Activated T-cell treated with anti-CD3 and anti-CD28 coated beads for 4 hours (primary cell): ENCODE measurements around the gene TEX261.
A peak's percentile ranks its signal among the peaks of the same experiment; 100 is the strongest.
"Not testable (repeated sequence)": the region's sequence is repeated elsewhere in the genome, so short reads cannot be mapped to it uniquely, and the experiment has no call there.

Experiments used
- DNase-seq: peaks from one replicate; pipeline ENCODE4 v3.0.0-alpha.2; 2020

TEX261 gene

GRCh38 chr2:70999931-71000330, 5.3 kb upstream of the TEX261 start:
- DNase-seq = not testable (repeated sequence)

GRCh38 chr2:70999362-70999761, 4.7 kb upstream of the TEX261 start:
- DNase-seq = no peak

GRCh38 chr2:70998885-70999284, 4.2 kb upstream of the TEX261 start:
- not testable (repeated sequence) for DNase-seq

GRCh38 chr2:70995426-70995729, 705 bp upstream of the TEX261 start:
- peak; percentile 38 for DNase-seq

- DNase-seq = no peak
These were observed 519 bp downstream of the TEX261 start for GRCh38 chr2:70994009-70994698.

- DNase-seq = no peak
These were observed 1.5 kb downstream of the TEX261 start for GRCh38 chr2:70992945-70993853.

- DNase-seq = no peak
These were observed 2.9 kb downstream of the TEX261 start for GRCh38 chr2:70991742-70992141.

- DNase-seq = no peak
These were observed 3.5 kb downstream of the TEX261 start for GRCh38 chr2:70991142-70991541.

- no peak for DNase-seq
These were observed 4.5 kb downstream of the TEX261 start for GRCh38 chr2:70990216-70990615.

- DNase-seq = no peak
These were observed 5.7 kb downstream of the TEX261 start for GRCh38 chr2:70988726-70989648.

GRCh38 chr2:70988151-70988550, 6.5 kb downstream of the TEX261 start:
- DNase-seq = no peak

- DNase-seq = no peak
These were observed 7.3 kb downstream of the TEX261 start for GRCh38 chr2:70987386-70987785.

- DNase-seq = no peak
These were observed 8.0 kb downstream of the TEX261 start for GRCh38 chr2:70986499-70987189.

- DNase-seq = no peak
These were observed 8.7 kb downstream of the TEX261 start for GRCh38 chr2:70985956-70986355.

GRCh38 chr2:70985283-70985688, 9.4 kb downstream of the TEX261 start:
- no peak for DNase-seq

GRCh38 chr2:70984576-70985282, 9.9 kb downstream of the TEX261 start:
- DNase-seq = peak; percentile 74

- no peak for DNase-seq
These were observed 10.5 kb downstream of the TEX261 start for GRCh38 chr2:70984228-70984575.

- DNase-seq = no peak
These were observed 11.0 kb downstream of the TEX261 start for GRCh38 chr2:70983506-70984227.

GRCh38 chr2:70982971-70983370, 11.7 kb downstream of the TEX261 start:
- DNase-seq = no peak

- no peak for DNase-seq
These were observed 12.5 kb downstream of the TEX261 start for GRCh38 chr2:70981866-70982810.
